ENCODE data around the gene DUSP1. TPM values are rescaled to one million over a fixed set of nuclear protein-coding genes. Genes with fewer than 3 reads are reported as not detected.

Gene DUSP1
- total and polyA plus RNA-seq, 8 donors, result 76.4 to 690 (median 288) TPM

- intact Hi-C loops (cut with DNase I; ENCODE audit: low total_unique reads), result no loop called here
- peaks cover 0 to 41% (median 17%) of the 10 kb centered on the region in 4 donors for H3K4me1 ChIP-seq
- TF ChIP-seq EP300 (IDR thresholded peaks at IDR 0.05), result no peak
- TF ChIP-seq POLR2A (IDR thresholded peaks at IDR 0.05), result no peak
- no peak for TF ChIP-seq CTCF (IDR thresholded peaks at IDR 0.05)
- no peak for TF ChIP-seq POLR2AphosphoS5 (IDR thresholded peaks at IDR 0.05)
- peak; percentile 64 to 73 for DNase-seq
- H3K9me3 ChIP-seq, result no peaks in the 10 kb centered on the region
- peak overlapping the region in 4 of 5 donors; percentile 5 to 64 (median 39) for H3K27ac ChIP-seq
- no peak overlapping the region for H3K4me3 ChIP-seq
- H3K27me3 ChIP-seq, result peaks cover 0 to 5% (median 0%) of the 10 kb centered on the region in 3 donors
- WGBS, 5 donors, result 44 to 65% (median 52%) methylated on average over 9 to 12 of the region's 12 CpGs
- H3K36me3 ChIP-seq, result no peaks in the 10 kb centered on the region
Observed at GRCh38 chr5:172744123-172745104, 26.6 kb downstream of the DUSP1 start.

GRCh38 chr5:172743112-172743959 is 27.7 kb downstream of the DUSP1 start:
- H3K4me1 ChIP-seq, result peaks cover 0 to 30% (median 14%) of the 10 kb centered on the region in 4 donors

GRCh38 chr5:172741206-172741582 is 29.8 kb downstream of the DUSP1 start:
- Histone ChIP-seq H3K4me1 (peaks cover 0 to 35% (median 17%) of the 10 kb centered on the region in 4 donors), H3K36me3 (no peaks in the 10 kb centered on the region), H3K9me3 (no peaks in the 10 kb centered on the region), H3K4me3 (no peak overlapping the region), H3K27ac (peak overlapping the region in 4 of 5 donors; percentile 73 to 84 (median 77)), H3K27me3 (no peaks in the 10 kb centered on the region)
- intact Hi-C loops (cut with DNase I; ENCODE audit: low total_unique reads), result no loop called here
- WGBS, 5 donors, result 65 to 90% (median 86%) methylated on average over 1 of the region's 1 CpG
- no peak for DNase-seq
- TF ChIP-seq EP300 (IDR thresholded peaks at IDR 0.05) (no peak), POLR2AphosphoS5 (IDR thresholded peaks at IDR 0.05) (no peak), CTCF (IDR thresholded peaks at IDR 0.05) (no peak), POLR2A (IDR thresholded peaks at IDR 0.05) (no peak)

More at GRCh38 chr5:172743112-172743959, 27.7 kb downstream of the DUSP1 start:
- DNase-seq, result no peak
- intact Hi-C loops (cut with DNase I; ENCODE audit: low total_unique reads), result no loop called here
- Histone ChIP-seq H3K9me3 (no peaks in the 10 kb centered on the region), H3K36me3 (no peaks in the 10 kb centered on the region), H3K27me3 (peaks cover 0 to 3% (median 0%) of the 10 kb centered on the region in 3 donors), H3K4me3 (no peak overlapping the region), H3K27ac (peak overlapping the region in 4 of 5 donors; percentile 5 to 64 (median 39))
- WGBS, 5 donors, result 81 to 86% (median 82%) methylated on average over 7 of the region's 7 CpGs
- TF ChIP-seq POLR2AphosphoS5 (IDR thresholded peaks at IDR 0.05), result no peak
- TF ChIP-seq POLR2A (IDR thresholded peaks at IDR 0.05), result no peak
- no peak for TF ChIP-seq EP300 (IDR thresholded peaks at IDR 0.05)

- Histone ChIP-seq H3K4me1 (peaks cover 0 to 38% (median 22%) of the 10 kb centered on the region in 4 donors), H3K4me3 (no peak overlapping the region), H3K36me3 (no peaks in the 10 kb centered on the region), H3K9me3 (no peaks in the 10 kb centered on the region), H3K27me3 (no peaks in the 10 kb centered on the region), H3K27ac (peak overlapping the region in 4 of 5 donors; percentile 73 to 84 (median 77))
- intact Hi-C loops (cut with DNase I; ENCODE audit: low total_unique reads), result no loop called here
- peak in 1 of 2 donors; percentile 83 for DNase-seq
- WGBS, 5 donors, result 65 to 82% (median 69%) methylated on average over 14 to 15 of the region's 15 CpGs
- peak; percentile 47 for TF ChIP-seq EP300 (IDR thresholded peaks at IDR 0.05)
- no peak for TF ChIP-seq POLR2A (IDR thresholded peaks at IDR 0.05)
- peak in 2 of 3 donors; percentile 60 to 69 for TF ChIP-seq POLR2AphosphoS5 (IDR thresholded peaks at IDR 0.05)
Observed at GRCh38 chr5:172740428-172741205, 30.4 kb downstream of the DUSP1 start.
